ENCODE measurements around the gene MTMR11.

DNA sequence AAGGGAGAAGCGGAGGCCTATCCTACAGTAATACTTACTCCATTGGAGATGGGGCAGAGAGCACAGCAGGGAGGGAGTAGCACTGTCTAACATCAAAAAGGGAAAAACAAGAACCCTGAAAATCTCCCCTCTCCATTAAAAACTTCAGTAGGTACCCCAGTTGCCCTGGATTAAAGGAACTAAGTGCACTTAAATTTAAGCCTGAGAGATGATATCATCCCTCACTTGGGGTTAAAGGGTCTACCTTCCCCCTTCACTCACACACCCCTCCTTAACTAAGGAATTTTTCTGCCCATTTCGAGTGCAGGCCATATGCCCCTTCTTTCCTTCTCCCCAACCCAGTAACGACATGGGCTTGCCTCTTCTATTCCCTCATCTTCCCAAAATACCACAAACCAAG is 3.7 kb upstream of the MTMR11 start:
- TF ChIP-seq ZFX (IDR thresholded peaks at IDR 0.05) (no peak), RAD21 (IDR thresholded peaks at IDR 0.05; ENCODE audit: low read depth) (no peak), ELF1 (IDR thresholded peaks at IDR 0.05; ENCODE audit: borderline replicate concordance, low read depth) (no peak), POLR2AphosphoS5 (IDR thresholded peaks at IDR 0.05; ENCODE audit: low read depth, low read length) (no peak), EZH2 (IDR thresholded peaks at IDR 0.05) (no peak), EGR1 (IDR thresholded peaks at IDR 0.05; ENCODE audit: low read depth) (no peak), EZH2phosphoT487 (IDR thresholded peaks at IDR 0.05; ENCODE audit: borderline replicate concordance) (no peak), POLR2A (IDR thresholded peaks at IDR 0.05; ENCODE audit: borderline replicate concordance, extremely low read depth, insufficient read depth, insufficient read length) (no peak), ZNF274 (IDR thresholded peaks at IDR 0.05; ENCODE audit: low read depth, low read length) (no peak)
- TF ChIP-seq, protein P1, sequence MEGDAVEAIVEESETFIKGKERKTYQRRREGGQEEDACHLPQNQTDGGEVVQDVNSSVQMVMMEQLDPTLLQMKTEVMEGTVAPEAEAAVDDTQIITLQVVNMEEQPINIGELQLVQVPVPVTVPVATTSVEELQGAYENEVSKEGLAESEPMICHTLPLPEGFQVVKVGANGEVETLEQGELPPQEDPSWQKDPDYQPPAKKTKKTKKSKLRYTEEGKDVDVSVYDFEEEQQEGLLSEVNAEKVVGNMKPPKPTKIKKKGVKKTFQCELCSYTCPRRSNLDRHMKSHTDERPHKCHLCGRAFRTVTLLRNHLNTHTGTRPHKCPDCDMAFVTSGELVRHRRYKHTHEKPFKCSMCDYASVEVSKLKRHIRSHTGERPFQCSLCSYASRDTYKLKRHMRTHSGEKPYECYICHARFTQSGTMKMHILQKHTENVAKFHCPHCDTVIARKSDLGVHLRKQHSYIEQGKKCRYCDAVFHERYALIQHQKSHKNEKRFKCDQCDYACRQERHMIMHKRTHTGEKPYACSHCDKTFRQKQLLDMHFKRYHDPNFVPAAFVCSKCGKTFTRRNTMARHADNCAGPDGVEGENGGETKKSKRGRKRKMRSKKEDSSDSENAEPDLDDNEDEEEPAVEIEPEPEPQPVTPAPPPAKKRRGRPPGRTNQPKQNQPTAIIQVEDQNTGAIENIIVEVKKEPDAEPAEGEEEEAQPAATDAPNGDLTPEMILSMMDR (IDR thresholded peaks at IDR 0.05 in 2 of 3, conservative IDR thresholded peaks at IDR 0.05 in 1 of 3; ENCODE audit: borderline replicate concordance in 1 of 3, insufficient read depth in 1 of 3, low read depth in 2 of 3, low read length in 2 of 3) = no peak
- TF ChIP-seq, protein P2, sequence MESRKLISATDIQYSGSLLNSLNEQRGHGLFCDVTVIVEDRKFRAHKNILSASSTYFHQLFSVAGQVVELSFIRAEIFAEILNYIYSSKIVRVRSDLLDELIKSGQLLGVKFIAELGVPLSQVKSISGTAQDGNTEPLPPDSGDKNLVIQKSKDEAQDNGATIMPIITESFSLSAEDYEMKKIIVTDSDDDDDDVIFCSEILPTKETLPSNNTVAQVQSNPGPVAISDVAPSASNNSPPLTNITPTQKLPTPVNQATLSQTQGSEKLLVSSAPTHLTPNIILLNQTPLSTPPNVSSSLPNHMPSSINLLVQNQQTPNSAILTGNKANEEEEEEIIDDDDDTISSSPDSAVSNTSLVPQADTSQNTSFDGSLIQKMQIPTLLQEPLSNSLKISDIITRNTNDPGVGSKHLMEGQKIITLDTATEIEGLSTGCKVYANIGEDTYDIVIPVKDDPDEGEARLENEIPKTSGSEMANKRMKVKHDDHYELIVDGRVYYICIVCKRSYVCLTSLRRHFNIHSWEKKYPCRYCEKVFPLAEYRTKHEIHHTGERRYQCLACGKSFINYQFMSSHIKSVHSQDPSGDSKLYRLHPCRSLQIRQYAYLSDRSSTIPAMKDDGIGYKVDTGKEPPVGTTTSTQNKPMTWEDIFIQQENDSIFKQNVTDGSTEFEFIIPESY (IDR thresholded peaks at IDR 0.05; ENCODE audit: extremely low read depth, insufficient replicate concordance, low read length) = no peak
- TF ChIP-seq, protein P3, sequence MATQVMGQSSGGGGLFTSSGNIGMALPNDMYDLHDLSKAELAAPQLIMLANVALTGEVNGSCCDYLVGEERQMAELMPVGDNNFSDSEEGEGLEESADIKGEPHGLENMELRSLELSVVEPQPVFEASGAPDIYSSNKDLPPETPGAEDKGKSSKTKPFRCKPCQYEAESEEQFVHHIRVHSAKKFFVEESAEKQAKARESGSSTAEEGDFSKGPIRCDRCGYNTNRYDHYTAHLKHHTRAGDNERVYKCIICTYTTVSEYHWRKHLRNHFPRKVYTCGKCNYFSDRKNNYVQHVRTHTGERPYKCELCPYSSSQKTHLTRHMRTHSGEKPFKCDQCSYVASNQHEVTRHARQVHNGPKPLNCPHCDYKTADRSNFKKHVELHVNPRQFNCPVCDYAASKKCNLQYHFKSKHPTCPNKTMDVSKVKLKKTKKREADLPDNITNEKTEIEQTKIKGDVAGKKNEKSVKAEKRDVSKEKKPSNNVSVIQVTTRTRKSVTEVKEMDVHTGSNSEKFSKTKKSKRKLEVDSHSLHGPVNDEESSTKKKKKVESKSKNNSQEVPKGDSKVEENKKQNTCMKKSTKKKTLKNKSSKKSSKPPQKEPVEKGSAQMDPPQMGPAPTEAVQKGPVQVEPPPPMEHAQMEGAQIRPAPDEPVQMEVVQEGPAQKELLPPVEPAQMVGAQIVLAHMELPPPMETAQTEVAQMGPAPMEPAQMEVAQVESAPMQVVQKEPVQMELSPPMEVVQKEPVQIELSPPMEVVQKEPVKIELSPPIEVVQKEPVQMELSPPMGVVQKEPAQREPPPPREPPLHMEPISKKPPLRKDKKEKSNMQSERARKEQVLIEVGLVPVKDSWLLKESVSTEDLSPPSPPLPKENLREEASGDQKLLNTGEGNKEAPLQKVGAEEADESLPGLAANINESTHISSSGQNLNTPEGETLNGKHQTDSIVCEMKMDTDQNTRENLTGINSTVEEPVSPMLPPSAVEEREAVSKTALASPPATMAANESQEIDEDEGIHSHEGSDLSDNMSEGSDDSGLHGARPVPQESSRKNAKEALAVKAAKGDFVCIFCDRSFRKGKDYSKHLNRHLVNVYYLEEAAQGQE (IDR thresholded peaks at IDR 0.05; ENCODE audit: low read depth) = no peak

Measured in HCT116 (cell line).